Parathyroid adenoma (tissue), 2 donors: ENCODE data around the gene ABCA8.

Experiments
- H2AFZ ChIP-seq: fragments of 300-600 bp; sonication (generic); one replicate; pipeline ENCODE4 v1.7.0; 2017; ENCODE audit warnings: antibody characterized with exemption, mild to moderate bottlenecking
- H3K27ac ChIP-seq: fragments of 300-600 bp; sonication (generic); one replicate; pipeline ENCODE4 v1.7.0; 2017
- H3K27me3 ChIP-seq: fragments of 300-600 bp; sonication (generic); one replicate; pipeline ENCODE4 v1.7.0; 2017; ENCODE audit warnings: low read length; ENCODE audit not compliant: control insufficient read depth, insufficient read depth
- H3K36me3 ChIP-seq: fragments of 300-600 bp; sonication (generic); one replicate; pipeline ENCODE4 v1.7.0; 2017; ENCODE audit warnings: low read length; ENCODE audit not compliant: control insufficient read depth, insufficient read depth
- H3K4me1 ChIP-seq: fragments of 300-600 bp; sonication (generic); one replicate; pipeline ENCODE4 v1.7.0; 2017; ENCODE audit warnings: control low read depth
- H3K4me2 ChIP-seq: fragments of 300-600 bp; sonication (generic); one replicate; pipeline ENCODE4 v1.7.0; 2017; ENCODE audit warnings: low read length
- H3K4me3 ChIP-seq: fragments of 300-600 bp; sonication (generic); one replicate; pipeline ENCODE4 v1.7.0; 2017; ENCODE audit warnings: low read depth, low read length
- H3K79me2 ChIP-seq: fragments of 300-600 bp; sonication (generic); one replicate; pipeline ENCODE4 v1.7.0; 2017; ENCODE audit warnings: control low read depth
- H3K9ac ChIP-seq: fragments of 300-600 bp; sonication (generic); one replicate; pipeline ENCODE4 v1.7.0; 2017; ENCODE audit warnings: mild to moderate bottlenecking
- H3K9me3 ChIP-seq: fragments of 300-600 bp; sonication (generic); one replicate; pipeline ENCODE4 v1.7.0; 2017; ENCODE audit warnings: low read length; ENCODE audit not compliant: control insufficient read depth
- TF ChIP-seq, protein P1 (sequence below): fragments of 300-600 bp; sonication (generic); IDR thresholded peaks from one replicate; pipeline ENCODE4 v1.7.0; 2017; ENCODE audit warnings: antibody characterized with exemption, mild to moderate bottlenecking
- donor health status: primary hyperparathyroidism.

ABCA8 gene

DNA sequence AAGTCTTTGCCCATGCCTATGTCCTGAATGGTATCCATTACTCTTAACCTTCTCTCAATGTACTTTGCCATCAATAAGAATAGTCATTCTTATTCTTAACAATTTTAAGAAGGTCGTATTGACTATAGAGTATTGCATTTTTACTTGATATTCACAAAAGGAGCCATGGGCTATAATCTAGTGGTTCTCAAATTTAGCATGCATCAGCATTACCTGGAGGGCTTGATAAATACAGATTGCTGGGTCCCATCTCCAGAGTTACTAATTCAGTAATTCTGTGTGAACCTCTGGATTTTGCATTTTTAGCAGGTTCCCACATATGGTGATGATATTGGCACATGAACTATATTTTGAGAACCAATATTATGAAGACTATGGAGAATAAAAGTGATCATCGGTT lies 89.6 kb downstream of the ABCA8 start:
- Histone ChIP-seq H3K9ac (no peak overlapping the region), H3K79me2 (no peaks in the 10 kb centered on the region), H3K27me3 (no peaks in the 10 kb centered on the region), H3K27ac (no peak overlapping the region), H3K4me1 (no peaks in the 10 kb centered on the region), H3K36me3 (no peaks in the 10 kb centered on the region), H2AFZ (no peak overlapping the region), H3K9me3 (no peaks in the 10 kb centered on the region), H3K4me2 (no peak overlapping the region), H3K4me3 (no peak overlapping the region)
- TF ChIP-seq, protein P1, sequence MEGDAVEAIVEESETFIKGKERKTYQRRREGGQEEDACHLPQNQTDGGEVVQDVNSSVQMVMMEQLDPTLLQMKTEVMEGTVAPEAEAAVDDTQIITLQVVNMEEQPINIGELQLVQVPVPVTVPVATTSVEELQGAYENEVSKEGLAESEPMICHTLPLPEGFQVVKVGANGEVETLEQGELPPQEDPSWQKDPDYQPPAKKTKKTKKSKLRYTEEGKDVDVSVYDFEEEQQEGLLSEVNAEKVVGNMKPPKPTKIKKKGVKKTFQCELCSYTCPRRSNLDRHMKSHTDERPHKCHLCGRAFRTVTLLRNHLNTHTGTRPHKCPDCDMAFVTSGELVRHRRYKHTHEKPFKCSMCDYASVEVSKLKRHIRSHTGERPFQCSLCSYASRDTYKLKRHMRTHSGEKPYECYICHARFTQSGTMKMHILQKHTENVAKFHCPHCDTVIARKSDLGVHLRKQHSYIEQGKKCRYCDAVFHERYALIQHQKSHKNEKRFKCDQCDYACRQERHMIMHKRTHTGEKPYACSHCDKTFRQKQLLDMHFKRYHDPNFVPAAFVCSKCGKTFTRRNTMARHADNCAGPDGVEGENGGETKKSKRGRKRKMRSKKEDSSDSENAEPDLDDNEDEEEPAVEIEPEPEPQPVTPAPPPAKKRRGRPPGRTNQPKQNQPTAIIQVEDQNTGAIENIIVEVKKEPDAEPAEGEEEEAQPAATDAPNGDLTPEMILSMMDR: no peak

DNA sequence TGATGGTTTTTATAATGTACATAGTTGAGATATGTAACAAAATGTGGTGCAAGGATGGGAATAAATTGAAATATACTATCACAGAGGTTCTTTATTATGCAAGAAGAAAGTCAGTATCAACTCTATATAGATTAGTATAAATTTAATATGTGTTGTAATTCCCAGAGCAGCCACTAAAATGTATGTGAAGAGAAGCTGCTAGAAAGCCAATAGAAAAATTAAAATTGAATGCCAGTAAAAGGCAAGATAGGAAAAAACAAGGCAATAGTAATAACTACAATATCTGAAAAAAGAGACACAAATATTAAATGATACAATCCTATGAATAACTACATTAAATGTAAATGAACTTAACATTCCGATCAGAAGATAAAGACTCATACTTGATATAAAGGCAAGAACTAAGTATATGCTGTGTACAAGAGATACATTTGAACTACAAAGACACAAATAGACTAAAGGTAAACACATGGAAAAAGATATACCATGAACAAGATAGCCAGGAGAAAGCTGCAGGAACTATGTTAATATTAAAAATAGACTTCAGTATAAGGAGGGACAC lies 92.0 kb downstream of the ABCA8 start:
- TF ChIP-seq, protein P1: no peak
- Histone ChIP-seq H3K27ac (no peak overlapping the region), H3K27me3 (no peaks in the 10 kb centered on the region), H3K79me2 (no peaks in the 10 kb centered on the region), H3K4me3 (no peak overlapping the region), H3K9ac (no peak overlapping the region), H3K36me3 (no peaks in the 10 kb centered on the region), H3K4me1 (no peaks in the 10 kb centered on the region), H3K4me2 (no peak overlapping the region), H3K9me3 (no peaks in the 10 kb centered on the region), H2AFZ (no peak overlapping the region)

DNA sequence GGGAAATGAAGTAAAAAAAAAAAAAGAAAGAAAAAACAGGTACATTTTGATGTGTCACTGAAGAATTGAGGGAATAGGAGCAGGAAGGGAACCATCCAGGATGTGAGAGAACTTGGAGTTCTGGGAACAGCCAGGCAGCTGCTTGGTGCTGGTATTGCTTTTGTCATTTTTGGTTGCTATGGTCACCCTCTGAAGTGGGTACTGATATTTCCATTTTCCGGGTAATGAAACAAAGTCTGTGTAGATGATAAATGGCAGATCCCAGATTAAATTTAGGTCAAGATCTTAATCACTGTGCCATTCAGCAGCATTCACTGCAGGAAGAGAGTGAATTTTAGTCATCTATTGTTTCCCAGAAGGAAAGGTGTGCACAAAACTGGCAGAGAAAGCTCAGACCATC lies 93.6 kb downstream of the ABCA8 start:
- Histone ChIP-seq H3K4me2 (no peak overlapping the region), H3K4me1 (no peaks in the 10 kb centered on the region), H3K79me2 (no peaks in the 10 kb centered on the region), H3K36me3 (no peaks in the 10 kb centered on the region), H3K9me3 (no peaks in the 10 kb centered on the region), H3K9ac (no peak overlapping the region), H2AFZ (no peak overlapping the region), H3K4me3 (no peak overlapping the region), H3K27ac (no peak overlapping the region), H3K27me3 (no peaks in the 10 kb centered on the region)
- TF ChIP-seq, protein P1: no peak

DNA sequence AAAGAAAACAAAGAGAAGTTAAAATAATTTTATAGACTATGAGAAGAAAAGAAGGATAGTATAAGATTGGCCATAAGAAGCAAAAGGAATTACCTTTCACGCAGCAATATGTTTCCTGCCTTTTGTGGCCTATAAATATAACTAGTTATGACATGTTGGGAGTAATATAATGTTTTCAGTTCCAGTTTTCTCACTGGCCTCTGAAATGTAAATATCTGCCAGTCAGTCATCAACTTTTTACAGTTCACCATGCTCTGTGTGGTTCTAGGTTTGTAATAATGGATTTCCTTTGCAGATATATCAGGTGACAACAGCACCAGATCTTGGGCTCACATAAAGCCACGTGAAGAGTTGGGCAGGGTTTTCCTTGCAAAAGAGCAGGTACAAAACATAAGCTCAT lies 94.3 kb downstream of the ABCA8 start:
- H3K27me3 ChIP-seq: no peaks in the 10 kb centered on the region
- H2AFZ ChIP-seq: no peak overlapping the region
- TF ChIP-seq, protein P1: no peak
- no peaks in the 10 kb centered on the region for H3K36me3 ChIP-seq
- no peaks in the 10 kb centered on the region for H3K9me3 ChIP-seq
- no peaks in the 10 kb centered on the region for H3K4me1 ChIP-seq
- no peak overlapping the region for H3K27ac ChIP-seq
- no peaks in the 10 kb centered on the region for H3K79me2 ChIP-seq
- H3K4me2 ChIP-seq: no peak overlapping the region
- no peak overlapping the region for H3K9ac ChIP-seq
- no peak overlapping the region for H3K4me3 ChIP-seq

DNA sequence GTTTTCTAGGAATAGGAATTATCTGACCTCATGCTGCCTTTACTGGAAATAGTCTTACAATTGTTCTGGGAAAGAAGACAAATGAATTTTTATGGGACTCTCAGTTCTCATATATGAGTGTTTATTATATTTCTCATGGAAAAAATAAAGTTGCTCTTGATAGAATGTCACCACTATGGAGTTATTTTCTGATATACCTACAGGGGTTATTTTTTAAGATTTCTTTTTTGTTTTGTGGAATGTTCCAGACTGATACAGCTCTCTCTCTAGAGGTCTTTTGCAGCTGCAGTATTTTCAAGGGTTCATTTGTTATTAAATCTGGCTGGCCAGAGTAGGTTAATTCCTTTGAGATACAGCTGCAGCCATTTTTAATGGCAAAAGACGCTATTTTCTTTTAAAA lies 100.7 kb downstream of the ABCA8 start:
- Histone ChIP-seq H3K27me3 (no peaks in the 10 kb centered on the region), H3K4me3 (no peak overlapping the region), H3K4me2 (no peak overlapping the region), H3K36me3 (no peaks in the 10 kb centered on the region), H3K9ac (no peak overlapping the region), H3K4me1 (no peaks in the 10 kb centered on the region), H3K9me3 (no peaks in the 10 kb centered on the region), H3K27ac (no peak overlapping the region), H3K79me2 (no peaks in the 10 kb centered on the region), H2AFZ (no peak overlapping the region)
- TF ChIP-seq, protein P1: no peak
